ENCODE measurements around the gene AHCYL2. TPM values are rescaled to one million over a fixed set of nuclear protein-coding genes. Genes with fewer than 3 reads are reported as not detected.
"Not testable (repeated sequence)": the region's sequence is repeated elsewhere in the genome, so short reads cannot be mapped to it uniquely, and the experiment has no call there.

Gene AHCYL2
- polyA plus RNA-seq, 4 donors, result 26.4 to 30.5 (median 29.7) TPM

DNA sequence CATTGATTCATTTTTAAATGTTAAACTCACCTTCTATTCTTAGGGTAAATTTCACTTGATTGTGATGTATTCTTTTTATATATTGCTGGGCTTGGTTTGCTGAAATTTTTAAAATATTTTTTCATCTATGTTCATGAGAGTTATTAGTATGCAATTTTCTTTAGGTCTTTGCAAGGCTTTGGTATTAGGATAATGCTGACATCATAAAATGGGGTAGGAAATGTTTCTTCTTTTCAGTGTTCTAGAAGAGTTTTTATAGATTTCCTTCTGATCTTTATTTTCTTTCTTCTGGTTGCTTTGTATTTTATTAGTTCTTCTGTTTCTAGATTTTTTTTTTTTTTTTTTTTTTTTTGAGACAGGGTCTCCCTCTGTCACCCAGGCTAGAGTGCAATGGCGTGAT is 56.3 kb downstream of the AHCYL2 start:
- DNase-seq (ENCODE audit: low read depth in 4 of 4, low spot score in 3 of 4), result no peak

DNA sequence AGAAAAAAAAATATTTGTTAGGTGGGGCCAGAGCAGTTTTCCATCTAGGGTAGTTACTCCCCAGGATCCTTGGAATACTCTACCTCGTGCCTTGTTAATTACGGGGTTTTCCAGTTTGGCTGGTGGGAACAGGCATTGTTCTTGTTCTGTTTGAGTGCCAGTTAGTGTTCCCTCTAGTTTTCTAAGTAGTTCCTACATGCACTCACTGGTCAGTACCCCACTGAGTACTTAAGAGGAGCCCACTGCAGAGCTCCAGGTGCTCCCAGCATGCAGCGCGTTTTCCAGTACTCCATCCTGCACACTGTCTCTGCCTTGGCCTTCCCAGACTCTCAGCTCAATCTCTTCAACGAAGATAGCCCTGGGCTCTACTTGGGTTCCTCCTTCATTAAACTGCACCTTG is 58.0 kb downstream of the AHCYL2 start:
- DNase-seq (ENCODE audit: low read depth in 4 of 4, low spot score in 3 of 4), result no peak

DNA sequence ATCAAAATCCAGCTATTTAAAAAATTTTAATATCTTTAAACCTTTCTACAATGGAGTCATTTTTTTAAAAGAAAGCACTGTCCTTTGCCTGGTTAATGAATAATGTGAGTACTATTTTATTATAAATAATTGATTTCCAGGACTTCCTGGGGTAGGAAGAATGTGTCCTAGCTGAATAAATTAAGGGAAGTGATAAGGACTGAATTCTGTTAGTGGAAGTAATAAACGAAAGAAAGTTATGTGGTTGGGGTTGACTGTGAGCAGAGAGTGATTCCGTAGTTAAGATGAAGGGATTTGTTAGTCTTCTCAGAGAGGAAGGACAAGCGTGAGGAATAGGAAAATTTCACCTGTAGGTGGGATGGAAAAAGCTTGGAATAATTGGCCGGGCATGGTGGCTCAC is 59.1 kb downstream of the AHCYL2 start:
- DNase-seq (ENCODE audit: low read depth in 4 of 4, low spot score in 3 of 4), result no peak

DNA sequence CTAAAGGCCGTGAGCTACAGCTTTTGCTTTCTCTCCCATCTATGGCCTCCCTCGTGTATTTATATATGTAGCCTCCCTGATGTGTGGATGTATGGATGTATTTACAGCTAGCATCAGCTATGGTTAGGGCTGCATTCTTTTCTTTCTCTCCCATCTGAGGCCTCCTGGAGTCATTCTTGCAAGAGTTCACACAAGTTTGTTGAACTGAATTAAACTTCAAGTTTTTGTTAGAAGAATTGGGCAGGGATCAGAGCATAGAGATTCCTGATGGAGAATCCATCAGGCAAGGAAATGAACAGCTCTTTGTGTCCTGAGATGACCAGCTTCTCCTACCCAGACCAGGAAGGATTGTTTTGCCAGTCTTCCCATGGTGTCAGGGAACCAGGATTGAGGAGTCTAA is 60.3 kb downstream of the AHCYL2 start:
- DNase-seq (ENCODE audit: low read depth in 4 of 4, low spot score in 3 of 4), result no peak

DNA sequence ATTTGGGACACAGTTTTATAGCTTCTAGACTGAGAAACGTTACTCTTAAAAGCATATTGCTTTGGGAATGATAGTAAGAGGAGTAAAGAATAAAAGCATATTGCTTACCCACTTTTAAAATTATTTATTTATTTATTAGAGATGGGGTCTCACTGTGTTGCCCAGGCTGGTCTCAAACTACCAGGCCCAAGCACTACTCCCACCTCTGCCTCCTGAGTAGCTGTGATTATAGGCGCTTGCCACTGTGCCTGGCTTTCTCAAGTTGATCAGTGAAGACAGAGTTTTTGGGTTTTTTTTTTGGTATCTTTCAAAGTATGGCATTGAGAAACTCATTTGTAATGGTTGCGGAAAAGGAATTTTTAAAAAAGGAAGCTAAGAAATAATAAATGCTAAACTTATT is 68.0 kb downstream of the AHCYL2 start:
- no peak for DNase-seq (ENCODE audit: low read depth in 4 of 4, low spot score in 3 of 4)

DNA sequence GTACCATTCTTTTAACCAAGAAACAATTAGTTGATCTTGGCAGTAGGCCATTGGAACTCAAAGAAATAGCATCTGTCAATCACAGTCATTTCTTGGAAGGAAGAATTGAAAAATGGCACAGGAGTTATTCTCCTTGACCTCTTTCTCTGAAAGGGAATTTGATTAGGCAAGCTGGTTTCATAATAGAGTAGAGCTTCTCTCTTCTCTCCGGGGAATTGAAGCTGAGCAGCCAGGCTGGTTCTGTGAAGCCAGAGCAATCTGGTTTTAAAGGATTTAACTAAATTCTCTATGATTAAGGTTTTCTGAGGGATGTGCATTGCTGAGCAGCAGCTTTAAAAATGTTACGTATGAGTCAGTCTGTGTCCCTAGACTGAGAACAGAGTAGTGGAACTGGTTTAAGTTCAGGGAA is 70.2 kb downstream of the AHCYL2 start:
- DNase-seq (ENCODE audit: low read depth in 4 of 4, low spot score in 3 of 4), result no peak

DNA sequence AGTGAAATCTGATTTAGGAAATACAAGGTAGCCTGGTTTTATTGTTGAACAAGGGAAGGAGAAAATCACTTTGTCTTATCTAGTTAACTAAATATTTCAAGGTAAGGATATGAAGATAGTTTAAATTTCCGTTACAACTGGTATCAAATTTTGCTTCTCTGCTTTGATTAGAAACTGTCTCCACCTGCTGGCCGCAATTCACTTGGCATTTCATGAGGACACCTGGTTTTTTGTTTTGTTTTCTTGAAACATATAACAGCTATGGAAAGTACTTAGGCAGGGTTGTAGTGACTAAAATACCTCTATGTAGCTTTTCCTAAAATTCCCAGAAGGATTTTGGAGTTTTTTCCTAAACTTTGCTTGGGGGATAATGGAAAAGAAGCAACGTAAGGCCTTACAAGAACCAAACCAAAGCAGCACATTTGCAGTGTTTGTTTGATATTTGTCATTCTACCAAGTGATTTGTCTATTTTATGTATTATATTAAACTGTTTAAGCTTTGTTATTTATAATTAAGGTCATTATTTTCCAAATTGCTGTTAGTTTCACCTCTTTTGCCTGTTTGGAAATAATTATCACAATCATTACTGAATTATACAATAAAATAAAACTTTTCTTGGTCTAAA is 73.6 kb downstream of the AHCYL2 start:
- DNase-seq (ENCODE audit: low read depth in 4 of 4, low spot score in 3 of 4), result peak in 1 of 4 donors; percentile 16

DNA sequence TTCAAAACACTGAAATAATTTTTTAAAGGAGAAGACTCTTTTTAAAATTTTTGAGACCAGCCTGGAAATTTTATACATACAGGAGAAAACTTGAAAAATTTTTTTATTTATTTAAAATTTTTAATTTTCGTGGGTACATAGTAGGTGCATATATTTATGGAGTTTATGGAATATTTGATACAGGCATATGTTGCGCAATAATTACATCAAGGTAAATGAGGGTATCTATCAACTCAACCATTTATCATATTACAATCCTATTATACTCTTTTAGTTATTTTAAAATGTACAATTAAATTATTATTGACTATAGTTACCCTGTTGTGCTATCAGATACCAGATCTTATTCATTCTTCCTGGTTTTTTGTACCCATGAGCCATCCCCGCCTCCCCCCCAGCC is 75.1 kb downstream of the AHCYL2 start:
- DNase-seq (ENCODE audit: low read depth in 4 of 4, low spot score in 3 of 4), result no peak

DNA sequence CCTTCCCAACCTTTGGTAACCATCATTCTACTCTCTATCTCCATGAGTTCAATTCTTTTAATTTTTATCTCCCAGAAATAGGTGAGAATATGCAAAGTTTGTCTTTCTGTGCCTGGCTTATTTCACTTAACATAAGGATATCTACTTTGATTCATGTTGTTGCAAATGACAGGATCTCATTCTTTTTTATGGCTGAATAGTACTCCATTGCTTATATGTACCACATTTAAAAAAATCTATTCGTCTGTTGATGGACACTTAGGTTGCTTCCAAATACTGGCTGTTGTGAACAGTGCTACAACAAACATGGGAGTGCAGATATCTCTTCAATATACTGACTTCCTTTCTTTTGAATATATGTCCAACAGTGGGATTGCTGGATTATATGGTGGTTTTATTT is 75.5 kb downstream of the AHCYL2 start:
- not testable (repeated sequence) for DNase-seq (ENCODE audit: low read depth in 4 of 4, low spot score in 3 of 4)

DNA sequence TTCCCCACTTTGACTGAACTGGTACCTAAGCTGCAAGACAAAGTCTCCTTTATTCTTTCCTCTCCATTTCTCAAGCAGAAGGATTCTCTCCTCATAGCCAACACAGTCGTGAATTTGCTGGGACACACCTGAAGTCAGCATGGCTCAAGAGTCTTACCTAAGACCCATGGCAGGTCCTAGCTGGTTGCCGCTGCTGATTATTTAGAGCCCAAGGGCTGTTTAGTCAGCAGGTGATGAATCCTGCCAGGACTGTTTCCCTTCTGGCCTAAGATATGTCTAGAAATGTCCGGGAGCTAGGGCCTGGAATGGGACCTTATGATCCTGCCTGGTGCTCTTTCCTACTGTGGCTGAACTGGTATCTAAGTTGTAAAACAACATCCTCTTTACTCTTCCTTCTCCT is 82.8 kb downstream of the AHCYL2 start:
- no peak for DNase-seq (ENCODE audit: low read depth in 4 of 4, low spot score in 3 of 4)

DNA sequence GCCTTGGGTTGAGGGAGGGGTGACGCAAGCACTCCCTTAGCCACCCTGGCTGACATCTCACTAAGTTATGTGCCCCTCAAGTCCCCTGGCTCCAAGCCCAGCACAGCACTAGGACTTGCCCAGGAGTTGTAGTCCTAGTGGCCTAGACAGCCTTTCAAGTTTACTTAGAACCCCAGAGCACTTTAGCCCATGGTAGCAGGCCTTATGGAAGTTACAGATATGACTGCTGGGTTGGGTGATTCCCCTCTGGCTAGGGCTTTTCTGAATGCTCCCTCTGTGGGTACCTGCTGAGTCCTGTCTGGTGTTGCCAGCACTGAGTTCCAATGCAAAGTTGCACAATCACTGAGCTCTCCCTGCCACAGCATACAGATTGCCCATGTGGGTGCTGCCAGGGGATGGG is 83.2 kb downstream of the AHCYL2 start:
- DNase-seq (ENCODE audit: low read depth in 4 of 4, low spot score in 3 of 4), result no peak

DNA sequence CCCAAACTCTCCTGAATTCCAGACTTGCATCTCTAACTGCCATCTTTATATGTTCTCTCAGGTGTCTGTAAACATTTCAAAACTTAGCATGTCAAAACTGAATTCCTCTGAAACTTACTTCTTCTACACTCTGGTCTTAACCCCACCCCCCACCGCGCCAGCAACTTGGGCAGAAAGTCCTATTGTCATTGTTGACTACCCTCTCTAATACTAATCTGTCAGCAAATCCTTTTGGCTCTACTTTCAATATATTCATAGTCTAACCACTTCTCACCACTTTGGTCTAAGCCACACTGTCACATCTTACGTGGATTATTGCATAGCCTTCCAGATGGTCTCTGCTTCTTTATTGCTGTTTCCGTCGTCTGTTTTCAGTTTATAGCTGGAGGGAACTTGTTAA is 86.6 kb downstream of the AHCYL2 start:
- no peak for DNase-seq (ENCODE audit: low read depth in 4 of 4, low spot score in 3 of 4)

DNA sequence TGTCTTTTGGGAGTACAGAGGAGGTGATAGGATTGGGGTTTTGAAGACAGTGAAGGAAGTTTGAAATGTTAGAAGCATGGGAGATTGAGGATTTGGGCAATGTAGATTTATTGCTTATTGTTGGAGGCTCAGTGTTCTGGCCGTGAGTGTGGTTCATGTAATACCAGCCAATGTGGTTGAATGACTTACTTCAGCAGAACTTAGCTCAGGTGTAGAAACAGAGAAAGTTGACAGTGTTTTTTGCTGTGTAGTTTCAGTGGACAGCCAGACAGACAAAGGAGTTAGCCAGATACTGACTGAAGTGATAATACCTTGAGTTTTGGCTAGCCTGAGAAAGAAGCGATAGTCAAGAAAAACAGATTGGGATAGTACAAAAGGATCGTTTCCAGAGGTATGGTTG is 88.5 kb downstream of the AHCYL2 start:
- no peak for DNase-seq (ENCODE audit: low read depth in 4 of 4, low spot score in 3 of 4)

DNA sequence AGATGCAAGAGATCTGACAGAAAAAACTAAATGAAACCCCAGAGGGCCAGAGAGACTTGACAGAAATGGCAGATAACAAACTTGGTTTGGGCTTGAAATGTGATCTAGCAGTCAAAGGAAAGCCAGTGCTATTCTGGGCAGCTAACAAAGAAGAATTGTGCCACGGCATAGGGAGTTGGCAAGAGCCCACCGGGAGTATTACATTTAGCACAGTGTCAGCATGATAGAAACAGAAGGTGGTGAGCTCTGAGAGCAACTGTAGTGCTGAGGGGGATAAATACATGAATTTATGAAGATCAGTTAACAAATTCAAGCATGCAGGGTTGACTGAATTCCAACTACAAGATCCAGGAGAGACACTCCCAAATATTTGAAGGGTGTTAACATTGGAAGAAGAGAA is 91.1 kb downstream of the AHCYL2 start:
- no peak for DNase-seq (ENCODE audit: low read depth in 4 of 4, low spot score in 3 of 4)

DNA sequence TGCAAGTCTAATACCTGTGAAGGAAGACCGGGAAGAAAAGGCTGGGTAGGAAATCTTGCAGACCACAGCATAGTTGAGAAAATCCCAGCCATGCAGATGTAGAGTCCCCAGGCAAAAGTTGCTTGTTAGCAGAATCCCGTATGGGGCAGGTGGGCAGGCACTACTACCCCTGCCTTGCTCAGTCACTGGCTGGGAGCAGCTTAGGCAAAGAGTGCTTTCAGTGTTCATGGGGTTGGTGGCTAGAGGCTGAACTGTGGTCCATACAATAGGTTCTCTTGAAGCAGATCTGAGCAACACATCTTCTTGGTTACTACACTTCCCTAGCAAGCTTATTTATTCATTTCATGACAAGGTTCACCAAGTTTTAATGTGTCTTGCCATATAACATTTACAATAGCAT is 92.6 kb downstream of the AHCYL2 start:
- DNase-seq (ENCODE audit: low read depth in 4 of 4, low spot score in 3 of 4), result no peak

DNA sequence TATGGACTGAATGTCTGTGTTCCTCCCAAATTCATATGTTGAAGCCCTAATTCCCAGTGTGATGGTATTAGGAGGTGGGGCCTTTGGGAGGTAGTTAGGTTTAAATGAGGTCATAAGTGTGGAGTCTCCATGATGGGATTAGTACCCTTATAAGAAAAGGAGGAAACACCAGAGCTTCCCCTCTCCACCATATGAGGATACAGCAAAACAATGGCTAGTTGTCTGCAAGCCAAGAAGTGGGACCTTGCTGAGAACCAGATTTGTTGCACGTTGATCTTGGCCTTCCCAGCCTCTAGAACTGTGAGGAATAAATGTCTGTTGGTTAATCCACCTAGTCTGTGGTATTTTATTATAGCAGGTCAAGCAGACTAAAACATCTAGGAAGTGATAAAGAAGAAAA is 102.2 kb downstream of the AHCYL2 start:
- no peak for DNase-seq (ENCODE audit: low read depth in 4 of 4, low spot score in 3 of 4)

DNA sequence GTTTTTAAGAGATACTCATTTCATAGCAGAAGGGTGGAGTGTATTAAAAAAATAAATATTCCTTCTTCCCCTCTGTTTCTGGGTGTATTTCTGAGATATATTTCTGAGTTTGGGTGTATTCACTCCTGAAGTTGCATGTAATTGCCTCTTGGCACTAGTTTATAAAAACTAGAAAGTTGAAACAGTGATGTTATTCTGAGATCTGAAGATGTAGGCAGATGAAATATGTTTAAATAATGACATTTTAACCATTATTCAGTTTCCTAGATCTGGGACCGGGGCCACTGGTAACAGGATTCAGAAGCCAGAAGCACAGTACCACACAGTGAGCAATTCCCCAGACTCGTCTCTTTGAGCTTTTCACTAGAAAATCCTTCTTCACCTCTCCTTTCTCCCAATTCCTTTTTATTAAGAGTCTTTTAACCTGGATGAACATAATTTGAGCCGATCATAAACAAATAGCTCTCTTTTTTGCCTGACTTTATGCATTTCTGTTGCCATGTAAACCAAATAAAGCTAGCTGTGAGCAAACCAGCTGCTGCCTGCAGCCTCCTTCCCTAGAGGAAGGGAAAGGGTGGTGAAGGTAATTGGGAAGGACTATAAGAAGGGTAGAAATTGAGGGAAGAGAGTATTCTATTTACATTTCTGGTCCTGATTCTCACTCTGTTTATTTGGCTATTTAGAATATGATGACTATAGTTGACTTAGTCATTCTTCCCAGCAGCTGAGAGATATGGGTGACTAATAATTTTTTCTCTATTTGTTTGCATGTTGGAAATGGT is 107.6 kb downstream of the AHCYL2 start:
- DNase-seq (ENCODE audit: low read depth in 4 of 4, low spot score in 3 of 4), result no peak

DNA sequence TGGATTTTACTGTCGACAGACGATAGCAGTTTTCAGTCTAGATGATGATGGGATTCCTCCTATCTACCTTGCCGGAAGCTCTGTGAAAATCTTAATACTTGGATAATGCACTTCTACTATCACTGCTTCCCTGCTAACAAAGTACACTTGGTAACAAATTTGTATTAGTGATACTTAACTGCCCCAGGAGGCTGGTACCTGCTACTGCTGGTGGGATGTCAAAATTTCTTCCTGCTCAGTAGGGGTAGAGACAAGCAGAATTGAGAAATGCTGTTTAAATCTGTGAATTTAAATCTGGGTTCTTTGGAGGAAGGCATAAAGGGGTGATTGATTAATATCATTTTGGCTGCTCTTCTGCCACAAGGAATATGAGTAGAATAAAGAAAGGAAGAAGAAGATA is 109.6 kb downstream of the AHCYL2 start:
- no peak for DNase-seq (ENCODE audit: low read depth in 4 of 4, low spot score in 3 of 4)

DNA sequence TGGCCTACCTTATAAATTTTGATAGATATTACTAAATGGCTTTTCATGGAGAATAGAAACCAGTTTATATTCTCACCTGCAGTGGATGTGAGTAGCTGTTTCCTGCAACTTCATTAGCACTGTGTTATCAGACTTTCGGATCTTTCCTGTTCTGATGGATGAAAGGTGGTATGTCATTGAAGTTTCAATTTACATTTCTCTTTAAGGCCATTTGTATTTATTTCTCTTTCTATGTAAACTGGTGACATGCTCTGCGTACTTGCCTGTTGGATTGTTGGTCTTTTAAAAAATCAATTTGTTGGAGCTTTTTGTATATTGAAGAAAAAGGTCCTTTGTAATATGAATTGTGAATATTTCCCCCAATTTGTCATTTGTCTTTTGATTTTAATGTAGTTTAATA is 113.6 kb downstream of the AHCYL2 start:
- DNase-seq (ENCODE audit: low read depth in 4 of 4, low spot score in 3 of 4), result no peak

DNA sequence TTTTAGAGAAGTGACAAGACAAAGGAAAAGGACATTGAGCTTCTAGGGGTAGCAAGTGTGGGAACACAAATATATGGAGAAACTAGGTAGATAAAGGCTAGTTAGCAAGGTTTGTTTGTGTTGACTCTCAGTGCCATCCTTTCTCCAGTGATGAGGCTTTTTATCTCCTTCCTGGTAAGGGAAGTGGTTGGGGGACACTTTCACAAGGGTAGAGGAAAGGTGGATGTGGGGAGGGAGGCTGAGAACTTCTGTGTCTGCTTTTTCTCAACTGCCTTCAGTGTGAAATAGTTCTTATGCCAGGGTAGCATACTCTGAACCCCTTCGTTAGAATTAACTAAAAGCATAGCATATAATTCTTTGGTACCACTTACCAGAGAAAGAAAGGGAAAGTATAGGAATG is 116.4 kb downstream of the AHCYL2 start:
- DNase-seq (ENCODE audit: low read depth in 4 of 4, low spot score in 3 of 4), result no peak

DNA sequence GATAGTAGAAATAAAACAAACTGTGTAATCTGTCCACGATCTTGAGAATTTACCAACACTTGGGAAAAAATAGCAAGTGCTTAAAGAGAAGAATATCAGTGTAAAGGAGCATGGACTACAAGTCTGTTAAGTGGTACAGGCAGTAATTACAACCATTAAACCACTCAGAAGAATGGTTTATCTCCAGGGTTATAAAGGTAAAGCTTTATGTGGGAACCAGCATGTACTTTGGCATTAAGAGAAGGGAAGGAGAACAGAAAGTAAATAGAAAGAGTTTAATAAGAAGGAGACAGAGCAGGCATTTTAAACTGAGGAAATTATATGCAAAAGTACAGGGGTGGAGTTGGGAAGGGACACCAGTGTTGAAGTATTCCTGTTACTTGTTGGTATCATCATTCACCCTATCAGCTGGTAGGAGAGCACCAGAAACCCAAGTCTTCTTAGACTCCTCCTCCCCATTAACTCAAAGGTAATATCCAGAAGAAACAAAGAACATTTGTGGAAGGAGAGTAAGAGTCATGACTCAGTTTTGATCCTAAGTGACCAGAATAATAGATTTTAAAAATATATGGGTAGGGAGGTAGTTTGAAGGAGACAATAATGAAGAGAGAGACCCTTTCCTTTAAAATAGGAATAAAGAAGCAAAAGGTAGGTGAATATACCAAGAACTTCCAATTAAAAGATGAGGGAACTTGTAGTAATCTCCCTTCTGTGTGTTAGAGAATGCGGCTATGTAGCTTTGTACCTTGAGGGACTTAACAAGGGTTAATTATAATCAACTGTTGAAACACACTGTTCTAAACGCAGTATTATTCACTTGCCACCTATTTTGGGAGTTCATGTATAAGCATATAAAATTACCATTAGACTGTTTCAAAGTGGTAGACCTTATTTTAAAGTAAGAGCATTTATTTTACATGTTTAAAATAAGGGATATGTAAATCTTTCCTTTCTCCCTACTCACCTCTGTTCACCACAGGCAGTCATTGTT is 117.3 kb downstream of the AHCYL2 start:
- no peak for DNase-seq (ENCODE audit: low read depth in 4 of 4, low spot score in 3 of 4)

All from left renal pelvis (tissue), 4 donors.